Nephron progenitor cell (in vitro differentiated cells): Measurements from ENCODE around the gene DRP2.

ENCODE experiments used
- DNase-seq: peaks from one replicate; pipeline ENCODE4 v3.0.0; 2021
- H3K27ac Mint-ChIP-seq: 2 replicates; pipeline ENCODE4 v1.8.0; 2021; ENCODE audit warnings: mild to moderate bottlenecking, moderate library complexity, mixed read lengths
- H3K27me3 Mint-ChIP-seq: 2 replicates; pipeline ENCODE4 v1.8.0; 2021; ENCODE audit warnings: mild to moderate bottlenecking, low read depth, mixed read lengths; ENCODE audit not compliant: poor library complexity
- H3K36me3 Mint-ChIP-seq: 2 replicates; pipeline ENCODE4 v1.8.0; 2021; ENCODE audit warnings: low read depth, mixed read lengths
- H3K4me1 Mint-ChIP-seq: 2 replicates; pipeline ENCODE4 v1.8.0; 2021; ENCODE audit warnings: mixed read lengths
- H3K4me3 Mint-ChIP-seq: 2 replicates; pipeline ENCODE4 v1.8.0; 2021; ENCODE audit warnings: mild to moderate bottlenecking, moderate library complexity, mixed read lengths
- H3K9me3 Mint-ChIP-seq: 2 replicates; pipeline ENCODE4 v1.8.0; 2021; ENCODE audit warnings: mild to moderate bottlenecking, moderate library complexity, mixed read lengths
- CTCF ChIP-seq: fragments of 200-600 bp; sonication (generic); IDR thresholded peaks from 2 replicates; pipeline ENCODE4 v1.5.0; 2021; ENCODE audit warnings: antibody characterized with exemption

The DRP2 gene

DNA sequence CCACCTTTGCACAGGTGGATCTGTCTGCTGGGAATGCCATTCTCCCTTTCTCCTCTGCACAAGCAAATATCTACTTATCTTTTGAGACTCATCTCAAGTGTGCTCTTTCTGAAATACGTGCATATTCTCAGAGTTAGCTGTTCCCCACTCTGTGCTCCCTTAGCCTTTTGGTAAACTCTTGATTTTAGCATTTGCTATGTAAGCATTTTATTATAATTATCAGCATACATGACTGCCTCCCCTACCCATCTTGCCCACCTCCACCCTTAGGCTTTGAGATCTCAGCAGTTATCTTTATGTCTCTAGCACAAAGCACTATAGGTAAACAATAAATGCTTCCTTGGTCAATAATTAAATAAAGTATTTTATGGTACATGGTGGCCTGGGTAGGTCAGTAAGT is 11.5 kb downstream of the DRP2 start:
- DNase-seq = no peak
- Mint-ChIP-seq H3K4me1 (no peaks in the 10 kb centered on the region), H3K27ac (no peak overlapping the region), H3K4me3 (no peak overlapping the region), H3K9me3 (peaks cover 35% of the 10 kb centered on the region), H3K36me3 (no peaks in the 10 kb centered on the region), H3K27me3 (peaks cover 6% of the 10 kb centered on the region)
- no peak for TF ChIP-seq CTCF

- no peak overlapping the region for H3K27ac Mint-ChIP-seq
- H3K36me3 Mint-ChIP-seq = no peaks in the 10 kb centered on the region
- TF ChIP-seq CTCF = no peak
- H3K4me3 Mint-ChIP-seq = no peak overlapping the region
- DNase-seq = no peak
- H3K27me3 Mint-ChIP-seq = peaks cover 6% of the 10 kb centered on the region
- H3K9me3 Mint-ChIP-seq = peaks cover 42% of the 10 kb centered on the region
- H3K4me1 Mint-ChIP-seq = no peaks in the 10 kb centered on the region
Measured at GRCh38 chrX:101232316-101232715, 12.7 kb downstream of the DRP2 start.

DNA sequence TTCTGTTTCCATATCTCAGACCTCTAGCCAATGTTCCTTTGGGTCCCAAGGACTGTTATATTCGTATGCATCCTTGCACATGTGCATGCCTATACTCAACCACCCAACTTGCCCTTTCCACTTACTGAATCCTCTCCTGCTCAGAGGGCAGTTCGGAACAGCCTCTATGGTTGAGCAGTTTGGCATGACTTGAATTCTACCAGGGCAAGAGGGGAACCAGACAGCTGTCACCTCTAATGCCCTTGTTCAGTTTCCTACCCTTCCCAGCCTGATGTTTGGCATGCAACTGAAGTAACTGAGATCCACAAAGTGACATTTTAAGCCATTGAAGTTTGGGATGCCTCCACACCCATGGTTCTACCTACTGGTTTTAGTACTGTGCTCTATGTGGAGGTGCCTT is 17.5 kb downstream of the DRP2 start:
- no peak for DNase-seq
- Mint-ChIP-seq H3K4me1 (no peaks in the 10 kb centered on the region), H3K36me3 (no peaks in the 10 kb centered on the region), H3K27me3 (peaks cover 3% of the 10 kb centered on the region), H3K27ac (no peak overlapping the region), H3K9me3 (peaks cover 38% of the 10 kb centered on the region), H3K4me3 (no peak overlapping the region)
- no peak for TF ChIP-seq CTCF

- Mint-ChIP-seq H3K27me3 (peaks cover 2% of the 10 kb centered on the region), H3K9me3 (peaks cover 29% of the 10 kb centered on the region), H3K36me3 (peaks cover 6% of the 10 kb centered on the region), H3K4me3 (no peak overlapping the region), H3K4me1 (no peaks in the 10 kb centered on the region), H3K27ac (no peak overlapping the region)
- no peak for TF ChIP-seq CTCF
- DNase-seq = no peak
Measured at GRCh38 chrX:101241531-101241930, 21.9 kb downstream of the DRP2 start.

DNA sequence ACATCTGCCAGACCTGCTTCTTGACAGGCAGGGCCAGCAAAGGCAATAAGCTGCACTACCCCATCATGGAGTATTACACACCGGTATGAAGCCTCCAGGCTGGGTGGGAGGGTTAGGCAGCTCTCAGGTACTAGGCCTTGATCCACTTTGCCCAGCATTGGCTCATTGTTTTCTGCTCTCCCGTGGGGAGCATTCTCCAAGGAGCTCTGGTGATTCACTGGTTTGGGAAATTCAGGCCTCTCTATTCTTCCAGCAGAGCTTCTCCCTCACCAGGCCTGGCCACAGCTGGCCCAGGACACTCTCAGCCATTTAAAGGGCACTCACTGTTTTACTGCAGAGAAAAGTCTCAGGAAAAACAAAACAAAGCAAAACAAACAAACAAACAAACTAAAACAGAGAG is 33.0 kb downstream of the DRP2 start:
- Mint-ChIP-seq H3K9me3 (peaks cover 40% of the 10 kb centered on the region), H3K36me3 (peaks cover 6% of the 10 kb centered on the region), H3K27ac (no peak overlapping the region), H3K4me3 (no peak overlapping the region), H3K27me3 (no peaks in the 10 kb centered on the region), H3K4me1 (no peaks in the 10 kb centered on the region)
- TF ChIP-seq CTCF = no peak
- DNase-seq = no peak

GRCh38 chrX:101257448-101258258 is 38.1 kb downstream of the DRP2 start:
- H3K27ac Mint-ChIP-seq = no peak overlapping the region
- peaks cover 6% of the 10 kb centered on the region for H3K36me3 Mint-ChIP-seq
- no peaks in the 10 kb centered on the region for H3K27me3 Mint-ChIP-seq
- DNase-seq = no peak
- no peaks in the 10 kb centered on the region for H3K4me1 Mint-ChIP-seq
- H3K4me3 Mint-ChIP-seq = no peak overlapping the region
- H3K9me3 Mint-ChIP-seq = peaks cover 37% of the 10 kb centered on the region
- TF ChIP-seq CTCF = no peak
